Measurements from ENCODE around the gene CCDC85C.

Gene CCDC85C

GRCh38 chr14:99543370-99543769 lies 60.6 kb downstream of the CCDC85C start:
- no peak overlapping the region for H3K27ac ChIP-seq
- TF ChIP-seq CTCF (IDR thresholded peaks at IDR 0.05) (no peak), ZFX (IDR thresholded peaks at IDR 0.05; ENCODE audit: borderline replicate concordance) (no peak)

GRCh38 chr14:99542566-99542965 lies 61.4 kb downstream of the CCDC85C start:
- no peak for TF ChIP-seq CTCF (IDR thresholded peaks at IDR 0.05)
- no peak for TF ChIP-seq ZFX (IDR thresholded peaks at IDR 0.05; ENCODE audit: borderline replicate concordance)
- no peak overlapping the region for H3K27ac ChIP-seq

GRCh38 chr14:99541677-99542470 lies 62.1 kb downstream of the CCDC85C start:
- TF ChIP-seq CTCF (IDR thresholded peaks at IDR 0.05) (no peak), ZFX (IDR thresholded peaks at IDR 0.05; ENCODE audit: borderline replicate concordance) (no peak)
- H3K27ac ChIP-seq: no peak overlapping the region

GRCh38 chr14:99541211-99541610 lies 62.8 kb downstream of the CCDC85C start:
- no peak overlapping the region for H3K27ac ChIP-seq
- TF ChIP-seq CTCF (IDR thresholded peaks at IDR 0.05) (no peak), ZFX (IDR thresholded peaks at IDR 0.05; ENCODE audit: borderline replicate concordance) (no peak)

- H3K27ac ChIP-seq: no peak overlapping the region
- TF ChIP-seq ZFX (IDR thresholded peaks at IDR 0.05; ENCODE audit: borderline replicate concordance) (no peak), CTCF (IDR thresholded peaks at IDR 0.05) (no peak)
These were observed 63.6 kb downstream of the CCDC85C start for GRCh38 chr14:99540196-99541032.

- no peak overlapping the region for H3K27ac ChIP-seq
- TF ChIP-seq CTCF (IDR thresholded peaks at IDR 0.05): no peak
- TF ChIP-seq ZFX (IDR thresholded peaks at IDR 0.05; ENCODE audit: borderline replicate concordance): no peak
These were observed 64.5 kb downstream of the CCDC85C start for GRCh38 chr14:99539491-99539890.

- TF ChIP-seq ZFX (IDR thresholded peaks at IDR 0.05; ENCODE audit: borderline replicate concordance) (no peak), CTCF (IDR thresholded peaks at IDR 0.05) (no peak)
- H3K27ac ChIP-seq: no peak overlapping the region
These were observed 65.3 kb downstream of the CCDC85C start for GRCh38 chr14:99538733-99539132.
